ENCODE results near the gene ADRM1. TPM values are rescaled to one million over a fixed set of nuclear protein-coding genes. Genes with fewer than 3 reads are reported as not detected.

ADRM1 gene
- total RNA-seq, 2 donors from 2014 or later, result 47.3 to 54.2 TPM

DNA sequence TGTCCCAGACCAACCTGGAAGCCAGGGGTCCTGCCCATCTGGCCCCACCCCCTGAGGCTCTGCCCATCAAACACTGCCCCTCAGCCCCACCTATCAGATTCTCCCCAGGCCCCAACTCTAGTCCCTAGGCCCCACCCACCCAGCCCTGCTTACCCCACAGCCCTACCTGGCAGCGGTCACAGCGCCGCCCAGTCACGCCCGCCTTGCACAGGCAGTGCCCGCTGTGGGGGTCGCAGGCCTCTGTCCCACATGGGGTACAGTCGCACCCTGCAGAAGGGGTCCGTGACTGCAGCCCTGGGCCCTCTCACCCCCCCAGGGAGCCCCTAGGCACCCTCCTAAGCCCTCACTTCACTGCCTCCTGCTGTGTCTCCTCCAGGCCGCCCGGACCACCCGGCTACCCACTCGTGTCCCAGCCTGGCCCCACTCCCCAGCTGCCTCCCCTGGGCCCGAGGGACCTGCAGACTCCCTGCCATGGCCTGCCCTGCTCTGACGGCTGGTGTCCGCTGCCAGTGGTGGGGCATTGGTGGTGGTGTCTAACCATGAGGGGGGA lies 19.8 kb downstream of the ADRM1 start:
- H3K36me3 Mint-ChIP-seq (ENCODE audit: low read depth), result no peaks in the 10 kb centered on the region
- H3K27me3 Mint-ChIP-seq, result peaks cover 4% of the 10 kb centered on the region
- H3K9me3 ChIP-seq (ENCODE audit: control insufficient read depth, low read length, poor library complexity, severe bottlenecking), result no peaks in the 10 kb centered on the region
- H3K4me3 Mint-ChIP-seq, result no peak overlapping the region
- no peak overlapping the region for H3K27ac Mint-ChIP-seq
- ATAC-seq (no peak), DNase-seq (no peak)
- H3K4me1 Mint-ChIP-seq, result peaks cover 10% of the 10 kb centered on the region

DNA sequence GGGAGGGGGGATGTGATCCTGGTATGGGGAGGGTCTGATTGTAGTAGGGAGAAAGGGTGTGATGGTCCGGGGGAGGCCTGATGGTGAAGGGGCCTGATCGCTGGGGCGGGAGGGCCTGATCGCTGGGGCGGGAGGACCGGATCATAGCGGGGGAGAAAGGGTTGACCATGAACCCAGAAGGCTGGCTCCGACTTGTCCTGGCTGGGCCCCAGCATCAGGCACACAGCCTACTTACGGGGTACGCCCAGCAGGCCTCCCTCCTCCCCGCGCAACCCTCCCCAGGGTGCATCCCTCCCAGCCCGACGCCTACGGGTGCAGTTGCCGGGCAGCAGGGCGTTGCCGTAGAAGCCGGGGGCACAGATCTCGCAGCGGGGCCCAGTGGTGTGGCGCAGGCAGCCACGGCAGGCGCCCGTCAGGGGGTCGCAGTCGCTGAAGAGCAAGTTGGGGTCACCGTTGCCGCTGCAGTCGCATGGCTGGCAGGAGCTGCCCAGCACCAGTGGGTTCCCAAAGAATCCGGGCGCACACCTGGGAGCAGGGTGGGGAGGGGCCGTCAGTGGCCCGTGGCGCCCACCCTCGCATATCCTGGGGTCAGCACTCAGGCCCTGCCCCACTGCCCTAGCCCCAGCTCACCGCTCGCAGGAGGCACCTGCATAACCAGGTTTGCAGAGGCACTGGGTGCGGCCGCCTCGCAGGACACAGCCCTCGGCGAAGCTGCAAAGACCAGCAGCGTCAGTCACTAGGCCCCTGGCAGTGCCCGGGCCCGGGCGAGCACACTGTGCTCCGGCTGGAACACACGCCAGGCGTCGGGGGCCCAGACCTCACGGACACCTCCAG lies 20.6 kb downstream of the ADRM1 start:
- H3K9me3 ChIP-seq (ENCODE audit: control insufficient read depth, low read length, poor library complexity, severe bottlenecking), result no peaks in the 10 kb centered on the region
- H3K27ac Mint-ChIP-seq, result no peak overlapping the region
- no peak for ATAC-seq
- H3K4me1 Mint-ChIP-seq, result peaks cover 10% of the 10 kb centered on the region
- DNase-seq, result no peak
- peaks cover 4% of the 10 kb centered on the region for H3K27me3 Mint-ChIP-seq
- H3K4me3 Mint-ChIP-seq, result no peak overlapping the region
- no peaks in the 10 kb centered on the region for H3K36me3 Mint-ChIP-seq (ENCODE audit: low read depth)

DNA sequence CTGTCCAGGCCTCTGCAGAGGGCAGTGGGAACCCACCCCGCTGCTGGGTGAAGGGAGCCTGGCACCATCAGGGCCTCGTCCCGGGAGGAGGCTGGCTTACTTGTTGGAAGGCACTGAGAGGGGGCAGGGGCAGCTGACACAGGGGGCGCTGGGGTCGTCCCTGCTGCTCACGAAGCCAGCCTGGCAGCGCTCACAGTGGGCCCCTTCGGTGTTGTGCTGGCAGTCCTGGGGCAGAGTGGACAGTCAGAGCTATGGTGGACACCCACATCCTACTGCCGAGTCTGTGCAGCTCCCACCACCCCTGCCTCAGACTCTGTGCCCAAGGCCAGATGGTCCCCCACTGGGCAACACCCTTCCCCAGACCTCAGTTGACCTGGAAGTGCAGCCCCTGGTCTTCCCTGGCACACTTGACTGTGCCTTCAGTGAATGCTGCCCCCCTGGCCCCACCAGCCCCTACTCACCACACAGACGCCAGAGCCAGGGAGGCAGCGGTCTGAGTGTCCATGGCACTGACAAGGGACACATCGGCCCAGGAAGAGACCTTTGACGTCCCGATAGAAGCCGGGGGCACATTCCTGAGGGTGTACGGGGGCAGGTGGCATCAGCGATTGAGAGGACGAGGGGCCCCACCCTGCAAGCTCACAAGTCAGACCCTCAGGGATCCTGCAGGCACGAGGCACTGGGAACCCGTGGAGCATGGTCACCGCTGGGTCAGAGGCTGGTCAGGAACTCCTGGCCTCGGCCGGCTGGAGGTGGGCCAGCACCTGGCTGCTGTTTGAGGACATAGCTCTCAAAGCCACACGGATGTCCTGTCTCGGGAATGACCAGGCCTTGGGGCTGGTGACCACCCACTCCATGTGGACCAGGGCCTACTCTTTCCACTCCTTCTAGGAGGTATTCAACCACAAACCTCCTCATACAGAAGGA lies 21.4 kb downstream of the ADRM1 start:
- H3K27me3 Mint-ChIP-seq, result peaks cover 4% of the 10 kb centered on the region
- peaks cover 8% of the 10 kb centered on the region for H3K4me1 Mint-ChIP-seq
- H3K4me3 Mint-ChIP-seq, result no peak overlapping the region
- no peaks in the 10 kb centered on the region for H3K36me3 Mint-ChIP-seq (ENCODE audit: low read depth)
- DNase-seq (no peak), ATAC-seq (no peak)
- no peaks in the 10 kb centered on the region for H3K9me3 ChIP-seq (ENCODE audit: control insufficient read depth, low read length, poor library complexity, severe bottlenecking)
- H3K27ac Mint-ChIP-seq, result no peak overlapping the region

DNA sequence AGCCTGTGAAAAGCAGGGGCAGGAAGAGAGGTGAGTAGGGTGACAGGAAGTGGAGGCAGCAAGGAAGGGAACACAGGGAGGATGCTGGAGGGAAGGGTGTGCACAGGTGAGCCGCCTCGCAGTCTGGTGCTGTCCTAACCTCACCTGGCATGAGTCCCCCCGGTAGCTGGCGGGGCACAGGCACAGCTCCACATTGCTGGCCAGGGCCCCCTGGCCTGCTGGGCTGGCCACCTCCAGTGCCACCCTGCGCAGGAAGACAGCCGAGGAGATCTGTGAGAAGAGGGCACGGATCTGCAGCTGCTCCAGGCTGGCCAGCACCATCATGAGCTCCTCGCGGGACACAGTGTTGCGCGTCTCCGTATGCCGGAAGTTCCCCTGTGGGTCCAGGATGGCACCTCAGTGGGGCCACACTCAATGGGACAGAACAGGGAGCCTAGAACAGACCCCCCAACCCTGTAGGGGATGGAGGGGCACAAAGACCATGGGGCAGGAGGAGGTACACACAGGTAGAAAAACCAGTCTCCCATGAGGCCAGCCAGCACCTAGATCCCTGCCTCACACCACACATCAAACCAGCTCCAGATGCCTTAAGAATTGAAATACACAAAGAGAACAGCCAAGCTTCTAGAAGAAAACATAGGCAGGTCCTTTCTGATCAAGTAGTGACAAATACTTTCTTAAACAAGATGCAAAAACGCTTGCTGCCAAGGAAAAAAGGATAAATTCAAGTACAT lies 22.5 kb downstream of the ADRM1 start:
- no peaks in the 10 kb centered on the region for H3K9me3 ChIP-seq (ENCODE audit: control insufficient read depth, low read length, poor library complexity, severe bottlenecking)
- no peak overlapping the region for H3K27ac Mint-ChIP-seq
- H3K27me3 Mint-ChIP-seq, result peaks cover 4% of the 10 kb centered on the region
- ATAC-seq, result no peak
- no peak overlapping the region for H3K4me3 Mint-ChIP-seq
- H3K36me3 Mint-ChIP-seq (ENCODE audit: low read depth), result no peaks in the 10 kb centered on the region
- DNase-seq, result no peak
- H3K4me1 Mint-ChIP-seq, result peaks cover 7% of the 10 kb centered on the region

DNA sequence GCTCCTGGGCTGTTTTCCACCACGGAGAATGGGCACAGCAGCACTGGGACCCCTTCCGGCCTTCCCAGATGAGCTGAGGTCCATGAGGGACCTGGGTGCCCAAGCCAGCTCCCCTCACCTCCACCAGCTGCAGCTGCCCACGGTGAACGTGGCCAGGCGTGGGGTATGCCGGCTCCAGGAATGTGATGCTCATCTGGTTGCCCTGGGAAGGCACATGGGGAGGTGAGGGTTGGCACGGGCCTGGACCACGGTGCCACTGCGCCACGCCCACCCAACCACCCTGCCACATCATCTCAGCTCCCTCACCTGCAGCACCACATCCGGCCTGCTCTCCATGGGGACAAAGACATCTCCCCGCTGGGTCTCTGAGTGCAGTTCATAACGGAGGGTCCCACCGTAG lies 23.8 kb downstream of the ADRM1 start:
- H3K27ac Mint-ChIP-seq, result no peak overlapping the region
- no peak for ATAC-seq
- no peak overlapping the region for H3K4me3 Mint-ChIP-seq
- DNase-seq, result no peak
- peaks cover 5% of the 10 kb centered on the region for H3K4me1 Mint-ChIP-seq
- no peaks in the 10 kb centered on the region for H3K36me3 Mint-ChIP-seq (ENCODE audit: low read depth)
- peaks cover 4% of the 10 kb centered on the region for H3K27me3 Mint-ChIP-seq
- H3K9me3 ChIP-seq (ENCODE audit: control insufficient read depth, low read length, poor library complexity, severe bottlenecking), result no peaks in the 10 kb centered on the region

DNA sequence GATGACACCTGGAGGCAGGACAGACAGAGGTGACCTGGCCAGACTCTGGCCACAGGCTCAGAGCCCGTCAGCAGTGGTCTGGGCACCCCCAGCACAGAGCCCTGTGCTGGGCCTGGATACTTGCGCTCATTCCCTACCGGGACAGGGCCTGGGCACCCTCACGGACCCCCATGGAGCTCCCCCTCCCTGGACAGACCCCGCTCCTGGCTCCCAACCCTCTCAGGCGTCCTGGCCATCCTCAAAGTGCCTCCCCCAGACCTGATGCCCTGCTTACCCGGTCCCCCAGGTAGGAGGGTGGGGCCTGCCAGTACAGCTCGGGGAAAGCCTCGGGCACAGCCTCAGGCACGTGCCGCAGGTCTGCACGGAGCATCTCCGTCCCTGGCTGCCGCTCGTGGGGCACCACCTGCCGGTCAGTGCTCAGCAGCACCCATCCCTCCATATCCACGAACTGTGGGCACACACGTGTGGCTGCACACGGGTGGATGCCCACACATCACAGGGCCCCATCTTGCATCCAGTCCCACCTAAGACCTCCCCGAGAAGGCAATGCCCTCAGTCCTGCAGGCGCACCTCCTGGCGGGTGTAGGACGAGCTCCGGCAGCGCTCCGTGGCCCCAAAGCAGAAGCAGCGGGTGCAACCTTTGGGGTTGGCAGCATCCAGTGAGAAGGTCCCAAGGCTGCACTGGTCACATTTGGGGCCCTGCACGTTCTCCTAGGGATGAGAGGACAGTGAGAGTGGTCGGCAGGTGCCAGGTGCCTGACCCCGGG lies 24.3 kb downstream of the ADRM1 start:
- Mint-ChIP-seq H3K36me3 (ENCODE audit: low read depth) (no peaks in the 10 kb centered on the region), H3K4me1 (peaks cover 5% of the 10 kb centered on the region), H3K27ac (no peak overlapping the region), H3K4me3 (no peak overlapping the region), H3K27me3 (peaks cover 4% of the 10 kb centered on the region)
- no peak for ATAC-seq
- no peaks in the 10 kb centered on the region for H3K9me3 ChIP-seq (ENCODE audit: control insufficient read depth, low read length, poor library complexity, severe bottlenecking)
- no peak for DNase-seq

DNA sequence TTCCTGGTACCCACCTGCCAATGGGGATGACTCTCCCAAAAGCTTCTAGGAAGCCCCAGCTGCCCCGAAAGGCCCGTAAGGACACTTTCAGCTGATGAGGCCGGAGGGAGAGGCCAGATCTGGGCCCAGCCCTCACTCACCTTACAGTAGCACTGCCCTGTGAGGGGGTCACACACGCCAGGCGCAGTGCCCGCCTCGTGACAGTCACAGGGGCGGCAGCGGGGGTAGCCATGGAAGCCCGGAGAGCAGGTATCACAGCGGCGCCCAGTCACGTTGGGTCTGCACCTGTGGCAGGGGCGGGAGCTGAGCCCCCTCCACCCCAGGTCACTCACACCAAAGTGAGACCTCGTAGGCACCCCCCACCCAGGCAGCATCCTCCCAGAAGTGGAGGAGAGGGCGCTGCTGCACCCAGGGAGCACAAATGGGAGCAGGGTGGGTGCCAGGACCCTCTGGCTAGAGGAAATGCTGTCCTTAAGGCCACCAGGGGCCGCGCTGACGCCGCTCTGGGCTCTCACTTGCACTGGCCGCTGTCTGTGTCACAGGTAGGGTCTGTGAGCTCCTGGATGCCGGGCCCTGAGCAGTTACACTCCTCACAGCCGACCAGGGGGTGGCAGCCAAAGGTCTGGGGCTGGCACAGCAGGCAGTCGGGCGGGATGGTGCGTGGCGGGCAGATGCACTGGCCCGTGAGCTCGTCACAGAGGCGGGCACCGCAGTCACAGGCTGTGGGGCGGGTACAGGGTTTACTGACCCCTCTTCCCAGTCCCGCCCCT lies 25.1 kb downstream of the ADRM1 start:
- H3K4me1 Mint-ChIP-seq, result peaks cover 5% of the 10 kb centered on the region
- peaks cover 4% of the 10 kb centered on the region for H3K27me3 Mint-ChIP-seq
- no peaks in the 10 kb centered on the region for H3K36me3 Mint-ChIP-seq (ENCODE audit: low read depth)
- no peak for ATAC-seq
- DNase-seq, result no peak
- H3K4me3 Mint-ChIP-seq, result no peak overlapping the region
- H3K27ac Mint-ChIP-seq, result no peak overlapping the region
- no peaks in the 10 kb centered on the region for H3K9me3 ChIP-seq (ENCODE audit: control insufficient read depth, low read length, poor library complexity, severe bottlenecking)

DNA sequence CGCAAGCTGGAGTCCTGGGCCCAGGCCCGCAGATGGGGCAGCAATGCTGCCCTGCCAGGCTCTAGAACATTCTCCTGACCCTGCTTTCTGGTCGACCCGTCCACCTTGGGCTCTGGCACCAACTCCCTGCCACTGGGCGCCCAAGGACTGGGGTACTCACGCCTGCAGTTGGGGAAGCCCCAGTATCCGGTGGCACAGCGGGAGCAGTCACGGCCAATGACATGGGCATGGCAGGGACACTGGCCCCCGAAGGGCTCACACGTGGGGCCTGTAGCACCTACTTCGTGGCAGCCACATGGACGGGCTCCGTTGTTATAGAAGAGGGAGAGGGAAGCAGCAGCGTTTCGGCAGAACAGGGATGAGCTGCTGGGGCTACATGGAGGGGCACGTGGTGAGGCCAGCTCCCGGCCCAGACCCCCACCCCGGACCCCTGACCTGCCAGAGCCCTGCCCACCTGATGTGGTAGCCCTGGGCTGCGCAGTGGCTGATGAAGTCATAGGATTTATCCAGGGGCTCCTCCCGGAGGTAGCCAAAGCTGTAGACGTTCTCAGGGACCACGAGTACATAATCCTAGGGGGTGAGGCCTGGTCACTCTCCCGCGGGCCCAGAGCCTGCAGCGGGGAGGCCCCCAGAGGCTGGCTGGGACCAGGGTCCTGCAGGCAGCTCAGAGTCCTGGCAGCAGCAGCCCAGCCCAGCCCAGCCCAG lies 26.0 kb downstream of the ADRM1 start:
- no peak for DNase-seq
- H3K4me1 Mint-ChIP-seq, result peaks cover 5% of the 10 kb centered on the region

DNA sequence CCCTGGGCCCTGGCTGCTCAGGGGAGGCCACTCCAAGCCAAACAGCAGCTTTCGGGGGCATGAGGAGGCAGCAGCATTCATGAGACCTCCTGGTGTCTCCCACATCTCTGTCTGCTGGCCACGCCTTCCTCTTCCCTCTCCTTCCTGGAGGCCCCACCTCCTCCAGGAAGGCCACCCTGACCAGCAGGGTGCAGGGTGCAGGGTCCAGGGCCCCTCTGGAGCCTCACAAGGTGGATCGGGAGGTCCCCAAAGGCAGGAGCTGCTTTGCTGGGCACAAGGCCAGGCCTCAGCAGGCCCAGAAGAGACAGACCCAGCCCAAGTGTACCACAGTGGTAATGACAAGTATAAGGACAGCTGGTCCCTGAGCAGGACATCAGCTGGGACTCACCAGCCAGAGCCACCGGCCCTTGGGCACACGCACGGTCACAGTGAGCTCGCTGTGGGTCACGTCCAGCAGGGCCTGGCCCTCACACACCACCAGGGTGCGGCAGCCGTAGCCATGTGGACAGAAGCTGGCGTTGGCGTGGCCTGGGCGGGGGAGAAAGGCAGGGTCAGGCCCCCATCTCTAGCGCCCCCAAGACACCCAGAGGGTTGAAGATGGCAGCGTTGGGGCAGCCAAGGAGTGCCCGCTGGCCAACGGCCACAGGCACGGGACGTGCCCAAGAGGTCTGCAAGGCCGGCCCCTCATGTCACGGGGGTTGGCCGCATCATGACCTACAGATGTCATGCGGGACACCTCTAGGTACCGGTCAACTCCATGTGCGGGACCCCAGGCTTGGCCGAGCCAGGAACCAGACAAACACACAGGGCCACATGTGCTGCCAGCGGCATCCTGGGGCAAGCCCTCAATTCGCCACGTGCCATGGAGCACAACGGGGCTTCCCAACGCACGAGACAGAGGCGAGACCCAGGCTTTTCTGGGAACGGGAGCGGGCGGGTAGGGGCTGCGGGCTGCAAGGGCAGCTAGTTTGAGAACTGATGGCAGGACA lies 26.9 kb downstream of the ADRM1 start:
- Mint-ChIP-seq H3K4me3 (no peak overlapping the region), H3K36me3 (ENCODE audit: low read depth) (no peaks in the 10 kb centered on the region), H3K4me1 (peaks cover 5% of the 10 kb centered on the region), H3K27me3 (peaks cover 4% of the 10 kb centered on the region), H3K27ac (no peak overlapping the region)
- H3K9me3 ChIP-seq (ENCODE audit: control insufficient read depth, low read length, poor library complexity, severe bottlenecking), result no peaks in the 10 kb centered on the region
- DNase-seq (no peak), ATAC-seq (no peak)

More for the DNA sequence above, 26.0 kb downstream of the ADRM1 start:
- no peaks in the 10 kb centered on the region for H3K36me3 Mint-ChIP-seq (ENCODE audit: low read depth)
- ATAC-seq, result no peak
- H3K27me3 Mint-ChIP-seq, result peaks cover 4% of the 10 kb centered on the region
- no peak overlapping the region for H3K27ac Mint-ChIP-seq
- H3K4me3 Mint-ChIP-seq, result no peak overlapping the region
- H3K9me3 ChIP-seq (ENCODE audit: control insufficient read depth, low read length, poor library complexity, severe bottlenecking), result no peaks in the 10 kb centered on the region

DNA sequence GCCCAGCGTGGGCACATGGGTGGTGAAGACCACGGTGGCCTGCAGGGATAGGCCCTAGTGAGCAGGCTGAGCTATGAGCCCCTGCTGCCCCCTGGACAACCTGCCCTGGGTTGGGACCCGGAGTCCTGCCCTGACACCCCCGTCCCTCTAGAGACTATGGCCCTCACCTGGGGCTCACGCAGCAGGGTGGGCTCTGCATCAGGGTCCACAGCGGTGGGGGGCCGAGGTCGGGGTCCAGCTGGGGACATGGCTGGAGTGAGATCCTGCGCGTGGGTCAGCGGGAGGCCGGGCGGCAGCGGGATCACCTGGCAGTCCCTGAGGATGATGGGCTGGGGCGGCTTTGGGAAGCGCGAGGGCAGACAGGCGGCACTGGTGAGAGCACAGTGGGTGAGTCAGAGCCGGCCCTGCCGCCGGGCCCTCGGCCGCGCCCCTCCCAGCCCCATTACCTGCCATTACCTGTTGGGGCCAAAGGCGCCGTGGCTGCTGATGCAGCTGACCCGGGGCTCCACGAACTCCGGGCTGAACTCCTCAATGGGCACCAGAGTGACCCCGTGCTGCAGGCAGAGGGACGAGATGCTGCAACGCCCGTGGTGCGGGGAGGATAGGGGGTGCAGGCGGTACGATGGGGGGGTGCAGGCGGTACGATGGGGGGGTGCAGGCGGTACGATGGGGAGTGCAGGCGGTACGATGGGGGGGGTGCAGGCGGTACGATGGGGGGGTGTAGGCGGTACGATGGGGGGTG lies 27.9 kb downstream of the ADRM1 start:
- Mint-ChIP-seq H3K4me3 (no peak overlapping the region), H3K4me1 (peaks cover 3% of the 10 kb centered on the region), H3K27ac (no peak overlapping the region), H3K27me3 (peaks cover 4% of the 10 kb centered on the region), H3K36me3 (ENCODE audit: low read depth) (no peaks in the 10 kb centered on the region)
- H3K9me3 ChIP-seq (ENCODE audit: control insufficient read depth, low read length, poor library complexity, severe bottlenecking), result no peaks in the 10 kb centered on the region
- DNase-seq (no peak), ATAC-seq (no peak)
